ENCODE measurements around the gene CLNK.

- peak in 5 of 6 experiments; percentile 61 to 98 (median 78) for TF ChIP-seq CTCF (IDR thresholded peaks at IDR 0.05)
- TF ChIP-seq POLR2A (IDR thresholded peaks at IDR 0.05): no peak
Observed at GRCh38 chr4:10461091-10461849, 223.3 kb downstream of the CLNK start.
